ENCODE measurements around the gene MBD6.

Gene MBD6

DNA sequence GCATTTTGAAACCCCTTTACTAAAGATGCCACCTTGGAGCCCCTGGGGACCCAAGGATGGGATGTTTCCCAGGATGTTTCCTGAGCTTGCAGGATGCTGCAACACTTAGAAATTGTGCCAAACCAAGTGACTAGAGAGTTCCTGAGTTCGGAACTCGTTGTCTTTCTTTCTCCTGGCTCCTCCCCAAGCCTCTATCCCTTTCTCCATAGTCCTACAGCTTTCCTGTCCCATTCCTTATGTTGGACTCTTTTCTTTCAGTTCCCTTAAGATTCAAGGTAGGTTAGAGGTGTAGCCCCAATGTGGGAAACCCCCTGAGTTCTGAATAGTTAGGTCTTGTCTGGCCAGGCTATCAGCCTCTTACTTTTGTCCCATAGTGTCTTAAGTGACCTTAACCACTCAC is 25.9 kb downstream of the MBD6 start:
- Histone ChIP-seq H3K27me3 (ENCODE audit: insufficient read depth, low read depth, severe bottlenecking) (no peaks in the 10 kb centered on the region), H3K36me3 (peaks cover 10% of the 10 kb centered on the region), H3K4me3 (ENCODE audit: low read depth, low read length) (no peak overlapping the region), H3K27ac (no peak overlapping the region), H3K9me3 (ENCODE audit: severe bottlenecking) (no peaks in the 10 kb centered on the region)
- TF ChIP-seq, protein P1, sequence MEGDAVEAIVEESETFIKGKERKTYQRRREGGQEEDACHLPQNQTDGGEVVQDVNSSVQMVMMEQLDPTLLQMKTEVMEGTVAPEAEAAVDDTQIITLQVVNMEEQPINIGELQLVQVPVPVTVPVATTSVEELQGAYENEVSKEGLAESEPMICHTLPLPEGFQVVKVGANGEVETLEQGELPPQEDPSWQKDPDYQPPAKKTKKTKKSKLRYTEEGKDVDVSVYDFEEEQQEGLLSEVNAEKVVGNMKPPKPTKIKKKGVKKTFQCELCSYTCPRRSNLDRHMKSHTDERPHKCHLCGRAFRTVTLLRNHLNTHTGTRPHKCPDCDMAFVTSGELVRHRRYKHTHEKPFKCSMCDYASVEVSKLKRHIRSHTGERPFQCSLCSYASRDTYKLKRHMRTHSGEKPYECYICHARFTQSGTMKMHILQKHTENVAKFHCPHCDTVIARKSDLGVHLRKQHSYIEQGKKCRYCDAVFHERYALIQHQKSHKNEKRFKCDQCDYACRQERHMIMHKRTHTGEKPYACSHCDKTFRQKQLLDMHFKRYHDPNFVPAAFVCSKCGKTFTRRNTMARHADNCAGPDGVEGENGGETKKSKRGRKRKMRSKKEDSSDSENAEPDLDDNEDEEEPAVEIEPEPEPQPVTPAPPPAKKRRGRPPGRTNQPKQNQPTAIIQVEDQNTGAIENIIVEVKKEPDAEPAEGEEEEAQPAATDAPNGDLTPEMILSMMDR (IDR thresholded peaks at IDR 0.05; ENCODE audit: low read depth, low read length): no peak
- no peak for DNase-seq

DNA sequence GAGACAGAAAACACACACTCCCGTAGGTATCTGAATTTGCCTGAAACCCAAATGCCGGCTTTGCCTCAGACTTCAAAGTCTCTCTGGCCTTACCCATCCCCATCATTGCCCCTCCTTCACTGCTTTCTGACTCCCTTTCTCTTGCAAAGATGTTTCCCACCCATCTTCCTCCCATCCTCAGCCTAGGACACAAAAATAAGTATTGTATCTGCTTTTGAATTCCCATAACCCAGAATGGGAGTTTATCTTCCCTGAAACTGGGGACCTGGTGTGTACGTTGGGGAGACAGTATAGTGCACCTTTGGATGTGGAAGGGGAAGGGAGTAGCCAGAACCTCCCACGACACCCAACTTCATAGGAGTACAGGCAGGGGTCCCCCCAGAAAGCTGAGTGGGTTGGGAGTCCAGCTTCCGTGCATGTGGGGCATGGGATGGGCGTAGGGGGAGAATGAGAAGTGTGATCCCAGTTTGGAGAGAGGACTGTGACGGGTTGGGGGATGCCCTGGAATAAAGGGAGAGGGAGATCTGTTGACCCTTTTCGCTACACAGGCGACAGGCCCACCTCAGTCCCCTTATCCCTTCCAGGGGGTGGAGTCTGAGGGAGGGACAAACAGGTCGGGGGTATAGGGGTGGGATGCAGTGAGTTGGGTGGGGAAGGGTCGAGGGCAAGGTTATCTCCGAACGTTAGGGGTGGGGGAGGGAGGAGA is 26.7 kb downstream of the MBD6 start:
- H3K27me3 ChIP-seq (ENCODE audit: insufficient read depth, low read depth, severe bottlenecking): no peaks in the 10 kb centered on the region
- H3K36me3 ChIP-seq: peaks cover 10% of the 10 kb centered on the region
- DNase-seq: no peak
- no peak overlapping the region for H3K27ac ChIP-seq
- TF ChIP-seq, protein P1 (IDR thresholded peaks at IDR 0.05; ENCODE audit: low read depth, low read length): no peak
- no peaks in the 10 kb centered on the region for H3K9me3 ChIP-seq (ENCODE audit: severe bottlenecking)
- peak overlapping the region; percentile 50 for H3K4me3 ChIP-seq (ENCODE audit: low read depth, low read length)

DNA sequence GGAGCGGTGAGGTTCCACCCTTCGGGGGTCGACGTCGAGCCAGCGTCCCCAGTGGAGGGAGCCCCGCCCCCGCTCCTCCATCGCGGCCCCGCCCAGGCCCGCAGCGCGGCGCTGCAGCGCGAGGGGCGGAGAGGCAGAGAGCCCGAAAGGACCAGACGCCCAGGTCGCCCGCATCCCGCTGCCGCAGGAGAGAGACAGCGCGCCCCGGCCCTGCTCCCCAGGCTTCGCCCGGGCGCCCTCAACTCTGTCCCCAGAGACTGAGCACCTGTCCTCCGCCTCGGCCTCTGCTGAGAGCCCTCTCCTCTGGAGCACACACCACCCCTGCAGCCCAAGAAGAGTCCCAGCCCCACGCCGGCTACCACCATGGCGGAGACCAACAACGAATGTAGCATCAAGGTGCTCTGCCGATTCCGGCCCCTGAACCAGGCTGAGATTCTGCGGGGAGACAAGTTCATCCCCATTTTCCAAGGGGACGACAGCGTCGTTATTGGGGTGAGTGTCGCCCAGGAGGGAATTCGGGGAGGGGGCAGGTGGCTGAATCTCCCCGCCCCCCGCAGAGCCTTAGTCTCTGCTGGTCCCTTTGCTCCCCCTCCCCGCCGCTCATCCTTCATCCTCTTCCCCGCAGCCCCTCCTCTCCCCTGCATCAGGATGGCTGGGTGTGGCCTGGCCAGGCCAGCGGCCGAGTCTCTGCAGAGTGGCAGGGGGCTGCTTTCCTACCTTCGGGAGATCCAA is 27.5 kb downstream of the MBD6 start, which contains the start of gene KIF5A:
KIF5A (plus strand) TSS at position 136 of the 732 bp plus-strand sequence; CDS start at position 364, 228 bp downstream.
- no peaks in the 10 kb centered on the region for H3K27me3 ChIP-seq (ENCODE audit: insufficient read depth, low read depth, severe bottlenecking)
- TF ChIP-seq, protein P1 (IDR thresholded peaks at IDR 0.05; ENCODE audit: low read depth, low read length): peak; percentile 29; the same call in 1 of the 2 replicates
- peaks cover 4% of the 10 kb centered on the region for H3K36me3 ChIP-seq
- H3K4me3 ChIP-seq (ENCODE audit: low read depth, low read length): peak within 1 kb of the TSS; percentile 50
- H3K27ac ChIP-seq: 0 out of 2 replicates have a peak within 1 kb of the TSS, but pooled peaks have one; percentile 24
- no peaks in the 10 kb centered on the region for H3K9me3 ChIP-seq (ENCODE audit: severe bottlenecking)
- DNase-seq: peak; percentile 69

- Histone ChIP-seq H3K36me3 (no peaks in the 10 kb centered on the region; the same call in none of the 2 replicates), H3K27me3 (ENCODE audit: insufficient read depth, low read depth, severe bottlenecking) (no peaks in the 10 kb centered on the region), H3K4me3 (ENCODE audit: low read depth, low read length) (peak overlapping the region; percentile 50), H3K9me3 (ENCODE audit: severe bottlenecking) (no peaks in the 10 kb centered on the region), H3K27ac (no peak overlapping the region)
- TF ChIP-seq, protein P1 (IDR thresholded peaks at IDR 0.05; ENCODE audit: low read depth, low read length): no peak
- no peak for DNase-seq
Measured at GRCh38 chr12:57550641-57551549, 28.3 kb downstream of the MBD6 start.

GRCh38 chr12:57551637-57552305 is 29.1 kb downstream of the MBD6 start:
- Histone ChIP-seq H3K27ac (no peak overlapping the region), H3K4me3 (ENCODE audit: low read depth, low read length) (no peak overlapping the region), H3K36me3 (no peaks in the 10 kb centered on the region; the same call in none of the 2 replicates), H3K9me3 (ENCODE audit: severe bottlenecking) (no peaks in the 10 kb centered on the region), H3K27me3 (ENCODE audit: insufficient read depth, low read depth, severe bottlenecking) (no peaks in the 10 kb centered on the region)
- TF ChIP-seq, protein P1 (IDR thresholded peaks at IDR 0.05; ENCODE audit: low read depth, low read length): no peak
- no peak for DNase-seq
